Measurements from ENCODE around the gene MASP1. TPM values are rescaled to one million over a fixed set of nuclear protein-coding genes. Genes with fewer than 3 reads are reported as not detected.

The MASP1 gene
- total and polyA plus RNA-seq, 2 experiments from 2014 or later: 1.6 to 3.0 TPM

DNA sequence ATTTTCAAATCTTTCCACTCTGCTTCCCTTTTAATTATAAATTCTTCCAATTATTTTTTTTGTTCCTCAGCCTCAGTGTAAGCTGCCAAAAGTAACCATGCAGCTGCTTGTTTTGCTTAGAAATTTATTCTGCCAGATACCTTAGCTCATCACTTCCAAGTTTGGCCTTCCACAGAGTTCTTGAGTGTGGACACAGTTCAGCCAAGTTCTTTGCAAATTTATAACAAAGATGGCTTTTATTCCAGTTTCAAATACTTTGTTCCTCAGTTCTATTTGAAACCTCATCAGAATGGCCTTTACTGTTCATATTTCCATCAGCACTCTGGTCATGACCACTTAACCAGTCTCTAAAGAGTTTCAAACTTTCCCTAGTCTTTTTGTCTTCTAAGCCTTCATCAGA, 83.9 kb downstream of the MASP1 start:
- Histone ChIP-seq H3K4me3 (no peak overlapping the region), H3K4me2 (no peak overlapping the region), H3F3A (replicated peaks; ENCODE audit: low read depth) (no peaks in the 10 kb centered on the region), H3K79me2 (replicated peaks; ENCODE audit: insufficient read depth) (no peaks in the 10 kb centered on the region), H3K27ac (ENCODE audit: low read depth) (no peak overlapping the region), H3K9me2 (ENCODE audit: insufficient read depth) (peaks cover 18% of the 10 kb centered on the region), H4K20me1 (replicated peaks; ENCODE audit: insufficient read depth) (no peaks in the 10 kb centered on the region), H3K36me3 (ENCODE audit: insufficient read depth) (no peaks in the 10 kb centered on the region; the same call in 1 of the 2 replicates), H2AFZ (no peak overlapping the region), H3K4me1 (ENCODE audit: insufficient read depth) (peaks cover 18% of the 10 kb centered on the region), H3K27me3 (ENCODE audit: insufficient read depth) (no peaks in the 10 kb centered on the region)
- TF ChIP-seq, protein P1, sequence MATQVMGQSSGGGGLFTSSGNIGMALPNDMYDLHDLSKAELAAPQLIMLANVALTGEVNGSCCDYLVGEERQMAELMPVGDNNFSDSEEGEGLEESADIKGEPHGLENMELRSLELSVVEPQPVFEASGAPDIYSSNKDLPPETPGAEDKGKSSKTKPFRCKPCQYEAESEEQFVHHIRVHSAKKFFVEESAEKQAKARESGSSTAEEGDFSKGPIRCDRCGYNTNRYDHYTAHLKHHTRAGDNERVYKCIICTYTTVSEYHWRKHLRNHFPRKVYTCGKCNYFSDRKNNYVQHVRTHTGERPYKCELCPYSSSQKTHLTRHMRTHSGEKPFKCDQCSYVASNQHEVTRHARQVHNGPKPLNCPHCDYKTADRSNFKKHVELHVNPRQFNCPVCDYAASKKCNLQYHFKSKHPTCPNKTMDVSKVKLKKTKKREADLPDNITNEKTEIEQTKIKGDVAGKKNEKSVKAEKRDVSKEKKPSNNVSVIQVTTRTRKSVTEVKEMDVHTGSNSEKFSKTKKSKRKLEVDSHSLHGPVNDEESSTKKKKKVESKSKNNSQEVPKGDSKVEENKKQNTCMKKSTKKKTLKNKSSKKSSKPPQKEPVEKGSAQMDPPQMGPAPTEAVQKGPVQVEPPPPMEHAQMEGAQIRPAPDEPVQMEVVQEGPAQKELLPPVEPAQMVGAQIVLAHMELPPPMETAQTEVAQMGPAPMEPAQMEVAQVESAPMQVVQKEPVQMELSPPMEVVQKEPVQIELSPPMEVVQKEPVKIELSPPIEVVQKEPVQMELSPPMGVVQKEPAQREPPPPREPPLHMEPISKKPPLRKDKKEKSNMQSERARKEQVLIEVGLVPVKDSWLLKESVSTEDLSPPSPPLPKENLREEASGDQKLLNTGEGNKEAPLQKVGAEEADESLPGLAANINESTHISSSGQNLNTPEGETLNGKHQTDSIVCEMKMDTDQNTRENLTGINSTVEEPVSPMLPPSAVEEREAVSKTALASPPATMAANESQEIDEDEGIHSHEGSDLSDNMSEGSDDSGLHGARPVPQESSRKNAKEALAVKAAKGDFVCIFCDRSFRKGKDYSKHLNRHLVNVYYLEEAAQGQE (IDR thresholded peaks at IDR 0.05; ENCODE audit: unreplicated experiment): no peak
- TF ChIP-seq STAT1 (IDR thresholded peaks at IDR 0.05; ENCODE audit: unreplicated experiment) (no peak), JUNB (IDR thresholded peaks at IDR 0.05; ENCODE audit: unreplicated experiment) (no peak), ZNF462 (CRISPR knock-in tag; IDR thresholded peaks at IDR 0.05) (no peak), ZNF331 (CRISPR knock-in tag; IDR thresholded peaks at IDR 0.05; ENCODE audit: low read depth) (no peak)
- Mint-ChIP-seq H3K4me3 (no peak overlapping the region), H3K27me3 (ENCODE audit: insufficient read depth, low read depth, poor library complexity) (peaks cover 5% of the 10 kb centered on the region), H3K27ac (no peak overlapping the region), H3K4me1 (peaks cover 16% of the 10 kb centered on the region), H3K9me3 (peaks cover 25% of the 10 kb centered on the region), H3K36me3 (ENCODE audit: low read depth) (peaks cover 28% of the 10 kb centered on the region)
- ATAC-seq (no peak), DNase-seq (ENCODE audit: low spot score) (no peak)
